Coronary artery (tissue), 2 donors: ENCODE measurements around the gene LGR6.

ENCODE experiments used
- DNase-seq: peaks from one replicate; pipeline ENCODE4 v3.0.0-alpha.2; 2017; ENCODE audit warnings: low spot score
- H3K27ac ChIP-seq, 2 donors: fragments of 200-600 bp; sonication (generic); one replicate each; pipeline ENCODE4 v1.5.1; 2016 to 2019
- H3K4me3 ChIP-seq: fragments of 200-600 bp; sonication (generic); 2 replicates; pipeline ENCODE4 v1.5.1; 2016; ENCODE audit warnings: mild to moderate bottlenecking, moderate library complexity
- TF ChIP-seq, protein P1 (sequence below): fragments of 200-600 bp; sonication (generic); IDR thresholded peaks from one replicate; pipeline ENCODE4 v1.5.1; 2019; ENCODE audit warnings: antibody characterized with exemption

The LGR6 gene

DNA sequence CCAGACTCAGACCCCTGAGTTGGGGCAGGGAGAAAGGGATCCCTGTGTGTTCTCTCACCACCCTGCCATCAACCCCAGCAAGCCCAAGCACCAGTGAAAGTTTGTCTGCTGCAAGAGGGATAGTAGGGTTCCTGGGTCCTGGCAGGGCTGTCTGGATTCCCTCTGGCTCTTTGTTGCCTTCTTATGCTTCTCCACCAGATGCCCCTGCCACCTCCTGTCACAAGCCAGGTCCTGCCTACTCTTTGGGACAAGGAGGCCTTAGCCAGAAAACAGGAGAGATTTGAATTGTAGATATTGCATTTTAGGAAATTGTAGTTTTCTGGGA, 126.4 kb downstream of the LGR6 start:
- TF ChIP-seq, protein P1, sequence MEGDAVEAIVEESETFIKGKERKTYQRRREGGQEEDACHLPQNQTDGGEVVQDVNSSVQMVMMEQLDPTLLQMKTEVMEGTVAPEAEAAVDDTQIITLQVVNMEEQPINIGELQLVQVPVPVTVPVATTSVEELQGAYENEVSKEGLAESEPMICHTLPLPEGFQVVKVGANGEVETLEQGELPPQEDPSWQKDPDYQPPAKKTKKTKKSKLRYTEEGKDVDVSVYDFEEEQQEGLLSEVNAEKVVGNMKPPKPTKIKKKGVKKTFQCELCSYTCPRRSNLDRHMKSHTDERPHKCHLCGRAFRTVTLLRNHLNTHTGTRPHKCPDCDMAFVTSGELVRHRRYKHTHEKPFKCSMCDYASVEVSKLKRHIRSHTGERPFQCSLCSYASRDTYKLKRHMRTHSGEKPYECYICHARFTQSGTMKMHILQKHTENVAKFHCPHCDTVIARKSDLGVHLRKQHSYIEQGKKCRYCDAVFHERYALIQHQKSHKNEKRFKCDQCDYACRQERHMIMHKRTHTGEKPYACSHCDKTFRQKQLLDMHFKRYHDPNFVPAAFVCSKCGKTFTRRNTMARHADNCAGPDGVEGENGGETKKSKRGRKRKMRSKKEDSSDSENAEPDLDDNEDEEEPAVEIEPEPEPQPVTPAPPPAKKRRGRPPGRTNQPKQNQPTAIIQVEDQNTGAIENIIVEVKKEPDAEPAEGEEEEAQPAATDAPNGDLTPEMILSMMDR, result no peak
- Histone ChIP-seq H3K4me3 (no peak overlapping the region), H3K27ac (no peak overlapping the region)
- no peak for DNase-seq

DNA sequence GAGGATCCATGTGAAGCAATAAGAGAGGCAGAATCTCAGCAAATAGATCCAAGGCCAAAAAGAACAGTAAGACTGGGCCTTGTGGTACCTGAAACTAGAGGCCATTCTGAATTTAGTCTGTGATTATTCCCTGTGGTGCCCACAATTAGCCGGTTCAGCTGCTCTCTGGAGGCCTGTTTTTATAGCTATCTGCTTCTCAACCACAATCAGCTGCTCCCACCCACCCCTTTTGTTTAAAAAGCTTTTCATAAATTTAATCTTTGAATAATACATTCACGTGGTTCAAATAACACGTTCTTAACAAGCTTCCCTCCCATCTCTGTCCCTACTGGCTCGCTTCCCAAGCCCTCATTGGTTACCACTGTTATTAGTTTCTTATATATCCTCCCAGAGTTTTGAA, 130.1 kb downstream of the LGR6 start:
- Histone ChIP-seq H3K27ac (no peak overlapping the region), H3K4me3 (no peak overlapping the region)
- TF ChIP-seq, protein P1, result no peak
- DNase-seq, result no peak

DNA sequence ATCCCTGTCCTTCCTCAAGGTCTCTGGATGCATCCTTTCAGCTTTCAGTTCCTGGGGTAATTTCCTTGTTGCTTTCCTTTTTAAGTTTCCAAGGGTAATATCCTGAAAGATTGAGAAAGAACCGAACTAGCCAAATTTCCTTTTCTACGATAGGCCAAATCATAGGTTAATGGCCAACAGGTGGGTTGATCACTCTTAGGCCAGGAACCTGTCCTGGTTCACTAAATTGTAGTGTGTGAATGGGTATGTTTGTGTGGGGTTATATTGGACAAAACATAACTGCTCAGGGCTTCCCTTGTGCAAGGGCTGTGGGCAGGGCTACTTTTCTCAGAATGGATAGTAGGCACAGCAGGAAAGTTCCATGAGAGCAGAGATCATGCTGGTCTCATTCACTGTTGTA, 131.0 kb downstream of the LGR6 start:
- TF ChIP-seq, protein P1, result no peak
- DNase-seq, result no peak
- H3K4me3 ChIP-seq, result no peak overlapping the region
- H3K27ac ChIP-seq, result no peak overlapping the region

DNA sequence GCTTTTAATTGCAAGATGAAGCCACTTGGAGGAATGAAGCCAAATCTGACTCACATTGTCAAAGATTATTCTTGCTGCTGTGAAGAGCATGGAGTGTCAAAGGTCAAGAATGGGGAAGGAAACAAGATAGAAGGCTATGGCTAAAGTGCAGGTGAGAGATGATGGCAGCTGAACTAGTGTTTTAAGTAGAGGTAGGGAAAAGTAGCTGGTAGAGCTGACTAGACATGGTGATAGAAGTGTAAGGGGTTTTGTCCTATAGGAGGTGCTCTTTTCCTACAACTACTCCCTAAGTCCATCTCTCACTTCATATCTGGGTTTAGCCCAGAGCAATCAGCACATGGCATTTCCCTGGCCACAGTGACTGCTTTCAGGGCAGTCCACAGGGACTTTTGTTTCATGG, 136.3 kb downstream of the LGR6 start:
- TF ChIP-seq, protein P1, result no peak
- no peak overlapping the region for H3K4me3 ChIP-seq
- no peak overlapping the region for H3K27ac ChIP-seq
- DNase-seq, result no peak

DNA sequence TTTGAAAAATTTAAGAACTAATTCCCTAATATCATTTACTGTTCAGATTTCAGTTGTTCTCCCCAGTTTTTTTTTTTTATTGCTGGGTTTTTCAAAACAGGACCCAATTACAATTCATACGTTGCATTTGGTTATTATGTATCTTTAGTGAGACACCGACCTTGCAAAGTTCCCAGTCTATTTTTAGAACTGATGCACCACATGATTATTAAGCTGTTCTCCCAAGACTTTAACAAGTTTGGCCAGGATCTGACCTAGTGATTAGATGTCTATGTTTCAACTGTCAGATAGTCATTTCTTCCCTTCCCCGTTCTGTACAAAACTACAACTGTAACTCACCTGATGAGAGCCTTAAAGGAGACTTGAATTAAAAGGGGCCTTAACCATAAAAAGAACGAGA, 140.3 kb downstream of the LGR6 start:
- no peak overlapping the region for H3K27ac ChIP-seq
- no peak overlapping the region for H3K4me3 ChIP-seq
- DNase-seq, result no peak
- TF ChIP-seq, protein P1, result no peak

DNA sequence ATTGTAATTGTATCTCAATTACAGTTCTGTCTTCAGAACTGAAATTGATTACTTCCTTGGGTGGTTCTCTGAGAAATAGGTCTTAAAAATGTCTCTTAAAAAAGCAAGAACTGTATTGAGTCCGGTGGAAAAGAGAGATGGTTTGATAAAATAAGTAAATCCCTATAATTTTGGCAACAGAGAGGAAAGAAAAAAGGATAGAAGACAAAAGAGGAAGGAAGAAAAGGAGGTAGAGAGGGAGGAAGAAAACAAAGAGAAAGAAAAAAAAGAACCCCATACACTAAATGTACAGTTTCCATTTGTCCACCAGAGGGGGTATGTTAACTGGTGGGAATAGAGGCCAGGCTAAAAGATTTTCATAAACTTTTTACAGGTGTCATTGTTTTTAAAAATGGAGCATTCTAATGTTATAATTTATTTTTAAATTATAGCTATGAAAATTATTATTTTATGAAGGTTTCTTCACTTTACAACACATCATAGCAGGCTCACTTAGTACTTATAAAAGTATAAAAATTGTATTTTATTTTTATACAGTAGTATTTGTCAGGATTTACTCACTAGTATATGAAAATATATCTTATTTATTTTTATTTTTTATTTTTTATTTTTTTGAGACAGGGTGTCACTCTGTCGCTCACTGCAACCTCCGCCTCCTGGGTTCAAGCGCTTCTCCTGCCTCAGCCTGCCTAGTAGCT, 150.2 kb downstream of the LGR6 start:
- TF ChIP-seq, protein P1, result peak; percentile 75
- Histone ChIP-seq H3K27ac (no peak overlapping the region), H3K4me3 (no peak overlapping the region)
- DNase-seq, result no peak

DNA sequence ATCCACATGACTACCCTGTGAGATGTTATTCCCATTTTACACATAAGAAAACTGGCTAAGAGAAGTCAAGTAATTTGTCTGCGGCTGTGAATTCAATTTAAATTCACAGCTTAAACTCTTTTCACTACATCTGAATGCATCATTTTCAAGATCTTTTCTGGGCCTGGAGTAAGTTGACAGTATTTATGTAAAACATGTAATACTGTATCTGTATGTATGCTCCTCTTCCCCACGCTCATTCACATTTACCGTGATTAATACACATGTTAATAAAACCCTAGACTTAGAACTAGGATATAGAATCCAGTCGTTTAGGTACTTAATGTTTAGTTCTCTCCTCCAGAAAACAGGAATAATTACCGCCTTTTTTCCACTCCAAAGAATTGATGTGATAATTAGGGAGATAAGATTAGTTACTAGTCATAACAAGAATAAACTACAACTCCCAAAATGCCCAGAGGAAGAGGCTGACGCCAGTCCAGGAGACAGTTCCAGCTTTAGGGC, 154.5 kb downstream of the LGR6 start:
- DNase-seq, result no peak
- Histone ChIP-seq H3K27ac (peak overlapping the region in 1 of 2 donors; percentile 76), H3K4me3 (no peak overlapping the region)
- TF ChIP-seq, protein P1, result no peak
